H1 (cell line): ENCODE data around the gene LTBP1. TPM values are rescaled to one million over a fixed set of nuclear protein-coding genes. Genes with fewer than 3 reads are reported as not detected.
A peak's percentile ranks its signal among the peaks of the same experiment; 100 is the strongest.

Source experiments
- CTCF ChIA-PET: fragments of 300-600 bp; sonication (Branson Sonifier 250); formaldehyde crosslinking; loops from one replicate; lab custom pipeline; 2021; ENCODE audit not compliant: partially characterized antibody; lab: Charles Lee
- POLR2A ChIA-PET: fragments of 300-600 bp; sonication (Branson Sonifier 250); formaldehyde crosslinking; loops from one replicate; lab custom pipeline; 2021; ENCODE audit warnings: inconsistent platforms; ENCODE audit not compliant: partially characterized antibody; lab: Charles Lee
- DNase-seq, 2 experiments: peaks; one replicate each; pipeline versions ENCODE4 v3.0.0 to v3.0.0-alpha.2; 2010 to 2022; ENCODE audit warnings: low spot score in 2 of 2, low read depth in 1 of 2, mixed read lengths in 1 of 2
- FAIRE-seq: peaks from 2 replicates; lab custom pipeline; 2011; peaks lifted over from hg19 to GRCh38; lab: Jason Lieb, UNC
- H2AFZ ChIP-seq: 2 replicates; pipeline ENCODE4 v1.8.1; 2012; ENCODE audit warnings: low read length, inconsistent platforms
- H2AK5ac ChIP-seq: 2 replicates; pipeline ENCODE4 v1.6.1; 2013; ENCODE audit warnings: low read depth, low read length
- H2BK120ac ChIP-seq: replicated peaks from 2 replicates; pipeline ENCODE3; 2013; ENCODE audit warnings: low read depth, low read length, inconsistent platforms
- H2BK12ac ChIP-seq: 2 replicates; pipeline ENCODE4 v1.6.1; 2013; ENCODE audit warnings: low read depth, low read length
- H2BK15ac ChIP-seq: 2 replicates; pipeline ENCODE4 v1.6.1; 2013; ENCODE audit warnings: low read length
- H2BK20ac ChIP-seq: 2 replicates; pipeline ENCODE4 v1.6.1; 2013; ENCODE audit warnings: low read length
- H2BK5ac ChIP-seq: 2 replicates; pipeline ENCODE4 v1.6.1; 2013; ENCODE audit warnings: low read depth, low read length
- H3K14ac ChIP-seq: 2 replicates; pipeline ENCODE4 v1.6.1; 2013; ENCODE audit warnings: inconsistent platforms; ENCODE audit not compliant: insufficient read length
- H3K18ac ChIP-seq: 2 replicates; pipeline ENCODE4 v1.6.1; 2013; ENCODE audit warnings: low read length; ENCODE audit errors: extremely low read depth
- H3K23ac ChIP-seq: 2 replicates; pipeline ENCODE4 v1.6.1; 2013; ENCODE audit warnings: inconsistent platforms; ENCODE audit not compliant: insufficient read length
- H3K23me2 ChIP-seq: 2 replicates; pipeline ENCODE4 v1.6.1; 2013; ENCODE audit warnings: low read depth, low read length
- H3K27ac ChIP-seq: 2 replicates; pipeline ENCODE4 v1.6.1; 2011; ENCODE audit warnings: low read depth, low read length, inconsistent platforms
- H3K27me3 ChIP-seq, 4 experiments: replicated peaks in 1 of 4; 1 replicate in 1 of 4; 2 replicates in 3 of 4; pipeline versions ENCODE4 v1.6.1 to v1.8.1; 2011 to 2013; ENCODE audit warnings: low read length in 3 of 4, mild to moderate bottlenecking in 3 of 4, inconsistent platforms in 2 of 4, mixed read lengths in 2 of 4, moderate library complexity in 1 of 4; ENCODE audit not compliant: control insufficient read depth in 3 of 4, insufficient read depth in 3 of 4; ENCODE audit errors: extremely low read depth in 1 of 4
- H3K36me3 ChIP-seq, 4 experiments: 2 replicates each; pipeline versions ENCODE4 v1.6.1 to v1.8.1; 2011 to 2013; ENCODE audit warnings: mild to moderate bottlenecking in 4 of 4, low read length in 3 of 4, moderate library complexity in 2 of 4, control low read depth in 1 of 4, inconsistent platforms in 1 of 4; ENCODE audit not compliant: insufficient read depth in 4 of 4, control insufficient read depth in 2 of 4
- H3K4ac ChIP-seq: replicated peaks from 2 replicates; pipeline ENCODE3; 2013; ENCODE audit warnings: low read length, low read depth, mixed read lengths, inconsistent platforms; ENCODE audit not compliant: insufficient read length
- H3K4me1 ChIP-seq, 4 experiments: replicated peaks in 1 of 4; 1 replicate in 1 of 4; 2 replicates in 3 of 4; pipeline versions ENCODE4 v1.6.1 to v1.8.1; 2011 to 2013; ENCODE audit warnings: low read length in 3 of 4, inconsistent platforms in 2 of 4, mixed read lengths in 1 of 4; ENCODE audit not compliant: insufficient read depth in 4 of 4, control insufficient read depth in 3 of 4
- H3K4me2 ChIP-seq, 2 experiments: 2 replicates each; pipeline versions ENCODE4 v1.6.1 to v1.8.1; 2011 to 2013; ENCODE audit warnings: low read depth in 2 of 2, low read length in 2 of 2, control low read depth in 1 of 2, inconsistent platforms in 1 of 2, mild to moderate bottlenecking in 1 of 2; ENCODE audit not compliant: insufficient read depth in 1 of 2
- H3K4me3 ChIP-seq, 4 experiments: fragments of 200-600, 300-600 bp in 1 of 4; sonication (generic), shearing (Covaris generic), sonication (Bioruptor Twin) in 1 of 4; 2 replicates each; pipeline versions ENCODE4 v1.5.1 to v1.8.1; 2011 to 2016; ENCODE audit warnings: low read length in 4 of 4, low read depth in 3 of 4, control low read depth in 2 of 4, inconsistent platforms in 2 of 4, mild to moderate bottlenecking in 2 of 4, mixed read lengths in 1 of 4, moderate library complexity in 1 of 4; ENCODE audit not compliant: insufficient read depth in 2 of 4; ENCODE audit errors: extremely low read depth in 1 of 4
- H3K56ac ChIP-seq: replicated peaks from 2 replicates; pipeline ENCODE3; 2013; ENCODE audit warnings: low read depth, mild to moderate bottlenecking, mixed read lengths, low read length, inconsistent platforms; ENCODE audit not compliant: insufficient read length
- H3K79me1 ChIP-seq: 2 replicates; pipeline ENCODE4 v1.6.1; 2013; ENCODE audit warnings: low read depth, low read length, control low read depth
- H3K79me2 ChIP-seq, 2 experiments: 2 replicates each; pipeline versions ENCODE4 v1.6.1 to v1.8.1; 2012 to 2013; ENCODE audit warnings: low read length in 2 of 2, mild to moderate bottlenecking in 2 of 2, inconsistent platforms in 1 of 2; ENCODE audit not compliant: insufficient read depth in 2 of 2, control insufficient read depth in 1 of 2
- H3K9ac ChIP-seq, 4 experiments: replicated peaks in 1 of 4; 1 replicate in 1 of 4; 2 replicates in 3 of 4; pipeline versions ENCODE4 v1.6.1 to v1.8.1; 2011 to 2013; ENCODE audit warnings: low read depth in 3 of 4, low read length in 3 of 4, control low read depth in 2 of 4, mild to moderate bottlenecking in 2 of 4, moderate library complexity in 2 of 4, inconsistent platforms in 1 of 4; ENCODE audit errors: extremely low read depth in 1 of 4
- H3K9me3 ChIP-seq, 2 experiments: 2 replicates each; pipeline versions ENCODE4 v1.6.1 to v1.8.1; 2012 to 2013; ENCODE audit warnings: mild to moderate bottlenecking in 2 of 2, moderate library complexity in 2 of 2, control low read depth in 1 of 2, inconsistent platforms in 1 of 2, low read depth in 1 of 2, low read length in 1 of 2, mixed read lengths in 1 of 2; ENCODE audit not compliant: insufficient read depth in 2 of 2
- H4K20me1 ChIP-seq, 2 experiments: replicated peaks in 1 of 2; 2 replicates each; pipeline versions ENCODE3 to v1.8.1; 2011 to 2013; ENCODE audit warnings: inconsistent platforms in 2 of 2, low read length in 2 of 2, mild to moderate bottlenecking in 1 of 2; ENCODE audit not compliant: insufficient read depth in 2 of 2, control insufficient read depth in 1 of 2
- H4K5ac ChIP-seq: 2 replicates; pipeline ENCODE4 v1.6.1; 2013; ENCODE audit warnings: low read length, low read depth, mixed read lengths, inconsistent platforms; ENCODE audit not compliant: insufficient read length
- H4K8ac ChIP-seq: 2 replicates; pipeline ENCODE4 v1.8.0; 2013; ENCODE audit warnings: mild to moderate bottlenecking, moderate library complexity, low read length, inconsistent platforms; ENCODE audit not compliant: insufficient read depth; ENCODE audit errors: extremely low read depth
- H4K91ac ChIP-seq: replicated peaks from 2 replicates; pipeline ENCODE3; 2013; ENCODE audit warnings: low read length, mixed read lengths, inconsistent platforms; ENCODE audit not compliant: insufficient read length
- BRCA1 ChIP-seq: IDR thresholded peaks from 2 replicates; pipeline ENCODE4 v1.6.1; 2012; ENCODE audit warnings: low read depth, low read length, improper control_type of control experiment
- MAFK ChIP-seq: IDR thresholded peaks from 2 replicates; pipeline ENCODE4 v1.6.1; 2012; ENCODE audit warnings: low read depth, mild to moderate bottlenecking, improper control_type of control experiment, low read length
- WGBS, 2 experiments: shearing (Covaris generic) in 1 of 2; methylation state at CpG; one replicate each; pipeline versions ENCODE4 v1.1.6 to v1.1.7; 2013 to 2015; ENCODE audit warnings: low lambda C conversion rate in 2 of 2, mixed read lengths in 2 of 2, inconsistent platforms in 1 of 2, low coverage in 1 of 2, missing lambda C conversion rate in 1 of 2; ENCODE audit not compliant: insufficient replicate concordance in 2 of 2, insufficient coverage in 1 of 2, insufficient read length in 1 of 2; ENCODE audit errors: extremely low coverage in 1 of 2, missing lambda C conversion rate in 1 of 2; 5-methylcytosine and 5-hydroxymethylcytosine counted together
- polyA plus RNA-seq, 7 experiments: library from polyadenylated mRNA; depleted of rRNA in 3 of 7; stranded (reverse) in 5 of 7; unstranded in 2 of 7; fragments of >200 nt in 5 of 7; fragments of 200-250 nt in 2 of 7; gene quantifications; 1 replicate in 5 of 7; 2 replicates in 1 of 7; 4 replicates in 1 of 7; pipeline versions ENCODE4 v1.2.1 to v1.2.3, GENCODE V29; 2011 to 2013; ENCODE audit warnings: missing spikeins in 2 of 7, mixed read lengths in 2 of 7
- total RNA-seq: library from RNA; stranded (reverse); fragmentation: NEBNext Ultra II Directional; extraction: Animal tissue kit (Norgen Biotek cat#: 25700); gene quantifications from 2 replicates; pipeline ENCODE4 v1.2.1, GENCODE V29; 2021

Gene LTBP1
- total and polyA plus RNA-seq, 2 of the 8 experiments (the other 6 are each of a cell fraction or from before 2014, with no cell fraction given) = 15.4 to 24.7 TPM

GRCh38 chr2:33333433-33333832 lies 386.7 kb downstream of the LTBP1 start:
- no peaks in the 10 kb centered on the region for H3K79me1 ChIP-seq
- no peak overlapping the region for H3K9ac ChIP-seq
- H2BK20ac ChIP-seq = no peak overlapping the region
- no peaks in the 10 kb centered on the region for H3K27me3 ChIP-seq
- H3K9me3 ChIP-seq = no peaks in the 10 kb centered on the region
- ChIA-PET POLR2A (no interaction called here), CTCF (interaction anchor here (0.5 to 1.3 kb wide), 2 partner anchors 29 to 312 kb away, joined by 3 to 5 read pairs; no protein-coding TSS in a partner anchor)
- FAIRE-seq (no peak), DNase-seq (no peak)
- H3K79me2 ChIP-seq = no peaks in the 10 kb centered on the region
- no peak overlapping the region for H2AFZ ChIP-seq
- H4K91ac ChIP-seq = no peak overlapping the region
- no peak overlapping the region for H3K23ac ChIP-seq
- no peak overlapping the region for H2BK5ac ChIP-seq
- no peaks in the 10 kb centered on the region for H3K23me2 ChIP-seq
- no peak overlapping the region for H4K8ac ChIP-seq
- no peak overlapping the region for H3K18ac ChIP-seq
- H3K36me3 ChIP-seq = no peaks in the 10 kb centered on the region
- no peak overlapping the region for H2AK5ac ChIP-seq
- no peak overlapping the region for H2BK12ac ChIP-seq
- WGBS, 2 experiments = 96% methylated on average over 3 of the region's 3 CpGs; no CpG with 5 or more reads in 1 of the 2 experiments
- H3K4me2 ChIP-seq = no peak overlapping the region
- H4K20me1 ChIP-seq = no peaks in the 10 kb centered on the region
- no peak overlapping the region for H4K5ac ChIP-seq
- no peak overlapping the region for H3K4ac ChIP-seq
- H3K27ac ChIP-seq = no peak overlapping the region
- no peak overlapping the region for H2BK120ac ChIP-seq
- no peaks in the 10 kb centered on the region for H3K4me1 ChIP-seq
- TF ChIP-seq BRCA1 = no peak
- peak; percentile 27; the same call in 1 of the 2 replicates for TF ChIP-seq MAFK
- H3K56ac ChIP-seq = no peak overlapping the region
- H3K4me3 ChIP-seq = no peak overlapping the region
- H2BK15ac ChIP-seq = no peak overlapping the region
- H3K14ac ChIP-seq = no peak overlapping the region
